RCC 7860 (cell line): ENCODE data around the gene KIAA1217.

Experiments
- DNase-seq: peaks from one replicate; pipeline ENCODE4 v3.0.0-alpha.2; 2015; ENCODE audit warnings: low spot score
- FAIRE-seq: peaks from 2 replicates; lab custom pipeline; 2012; peaks lifted over from hg19 to GRCh38; lab: Jason Lieb, UNC

KIAA1217 gene

DNA sequence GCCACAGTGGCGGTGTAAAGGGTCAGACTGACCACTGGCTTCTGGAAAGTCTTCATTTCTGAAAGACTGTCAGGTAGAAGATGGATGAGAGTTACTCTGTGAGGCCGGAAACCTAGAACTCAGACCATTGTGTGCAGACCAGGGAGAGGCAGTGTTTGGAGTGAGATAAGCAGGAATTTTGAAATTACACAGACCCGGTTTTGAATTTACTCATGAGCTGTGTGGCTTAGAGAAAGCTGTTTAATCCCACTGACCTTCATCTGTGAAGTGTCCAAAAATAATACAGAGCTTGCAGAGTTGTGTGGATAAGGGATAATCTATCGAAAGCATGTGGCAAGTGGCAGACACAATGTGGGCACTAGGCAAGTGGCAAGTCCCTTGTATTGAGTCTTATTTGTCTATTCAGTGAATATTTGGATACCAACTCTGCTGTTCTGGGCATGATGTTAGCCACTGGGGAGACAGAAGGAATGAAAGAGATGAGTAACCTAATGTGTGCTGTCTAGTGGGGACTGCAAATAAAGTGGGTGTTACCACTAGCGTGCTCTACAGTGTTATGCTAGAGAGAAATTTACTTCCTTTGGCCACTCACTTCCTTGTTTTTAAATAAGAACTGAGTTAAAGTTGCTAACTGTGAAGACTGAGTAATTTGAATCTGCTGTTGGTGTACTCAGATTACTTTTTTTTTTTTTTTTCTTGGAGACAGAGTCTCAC lies 69.4 kb downstream of the KIAA1217 start:
- DNase-seq, result no peak
- FAIRE-seq, result no peak

- FAIRE-seq (no peak), DNase-seq (no peak)
Measured at GRCh38 chr10:24279166-24279565, 70.2 kb downstream of the KIAA1217 start.

DNA sequence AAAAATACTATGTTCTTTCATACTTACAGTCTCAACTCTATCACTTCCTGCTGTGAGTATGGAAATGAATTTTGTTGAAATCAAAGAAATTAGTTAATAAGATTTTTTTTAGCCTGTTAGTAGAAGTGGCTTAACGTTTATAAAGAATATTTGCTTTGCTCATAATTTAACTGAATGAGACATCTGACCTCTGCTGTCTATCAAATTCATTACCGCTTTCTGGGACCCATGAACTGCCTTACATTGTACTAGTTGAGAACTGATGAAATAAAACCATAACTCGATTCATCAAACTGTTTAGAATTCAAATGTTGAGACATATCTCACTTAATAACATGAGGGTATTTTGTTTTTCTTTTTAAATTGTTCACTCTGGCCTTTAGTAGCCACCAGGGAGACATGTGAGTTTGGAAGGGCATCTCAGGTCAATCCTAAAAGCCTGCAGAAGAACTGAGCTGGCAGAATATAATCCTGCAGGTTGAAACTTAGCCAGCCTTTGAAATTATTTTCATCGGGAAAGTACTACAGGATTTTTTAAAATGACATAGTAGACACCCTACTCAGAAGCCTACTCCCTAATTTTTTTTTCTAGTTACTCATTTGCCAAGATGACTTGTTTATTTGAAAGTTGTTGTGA lies 78.7 kb downstream of the KIAA1217 start:
- no peak for DNase-seq
- FAIRE-seq, result no peak

GRCh38 chr10:24288581-24288980 lies 79.6 kb downstream of the KIAA1217 start:
- DNase-seq (no peak), FAIRE-seq (no peak)

- no peak for DNase-seq
- no peak for FAIRE-seq
Measured at GRCh38 chr10:24289235-24289634, 80.3 kb downstream of the KIAA1217 start.

- no peak for FAIRE-seq
- no peak for DNase-seq
Measured at GRCh38 chr10:24292304-24293293, 83.7 kb downstream of the KIAA1217 start.

DNA sequence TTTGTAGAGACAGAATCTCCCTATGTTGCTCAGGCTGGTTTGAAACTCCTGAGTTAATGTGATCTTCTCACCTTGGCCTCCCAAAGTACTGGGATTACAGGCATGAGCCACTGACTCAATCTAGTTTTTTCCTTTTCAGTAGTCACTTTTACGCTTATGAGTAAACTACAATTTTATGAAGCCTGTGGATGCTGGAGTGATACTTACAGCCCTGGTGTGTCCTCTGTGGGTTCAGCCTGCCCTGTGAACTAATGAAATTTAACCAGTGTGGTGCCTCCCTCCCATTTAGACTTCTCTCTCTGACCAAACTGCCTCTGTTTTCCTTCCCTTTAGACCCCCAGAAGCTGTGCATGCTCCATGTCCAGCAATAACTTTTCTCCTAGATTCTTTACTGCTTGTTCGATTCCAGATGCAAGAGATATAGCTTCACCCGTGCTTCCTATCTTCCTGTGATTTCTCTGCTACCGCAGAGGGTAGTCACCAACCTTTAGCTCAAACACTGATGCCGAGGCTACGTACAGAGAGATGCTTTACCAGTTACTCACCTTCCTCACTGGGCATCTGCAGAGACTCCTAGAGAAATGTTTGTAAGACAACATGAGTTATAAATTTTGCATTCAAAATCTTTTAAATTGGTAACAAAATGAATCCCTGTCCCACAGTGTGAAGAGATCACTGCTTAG lies 90.8 kb downstream of the KIAA1217 start:
- FAIRE-seq (no peak), DNase-seq (peak; percentile 21)

GRCh38 chr10:24303522-24304310 lies 94.8 kb downstream of the KIAA1217 start:
- DNase-seq, result no peak
- no peak for FAIRE-seq

DNA sequence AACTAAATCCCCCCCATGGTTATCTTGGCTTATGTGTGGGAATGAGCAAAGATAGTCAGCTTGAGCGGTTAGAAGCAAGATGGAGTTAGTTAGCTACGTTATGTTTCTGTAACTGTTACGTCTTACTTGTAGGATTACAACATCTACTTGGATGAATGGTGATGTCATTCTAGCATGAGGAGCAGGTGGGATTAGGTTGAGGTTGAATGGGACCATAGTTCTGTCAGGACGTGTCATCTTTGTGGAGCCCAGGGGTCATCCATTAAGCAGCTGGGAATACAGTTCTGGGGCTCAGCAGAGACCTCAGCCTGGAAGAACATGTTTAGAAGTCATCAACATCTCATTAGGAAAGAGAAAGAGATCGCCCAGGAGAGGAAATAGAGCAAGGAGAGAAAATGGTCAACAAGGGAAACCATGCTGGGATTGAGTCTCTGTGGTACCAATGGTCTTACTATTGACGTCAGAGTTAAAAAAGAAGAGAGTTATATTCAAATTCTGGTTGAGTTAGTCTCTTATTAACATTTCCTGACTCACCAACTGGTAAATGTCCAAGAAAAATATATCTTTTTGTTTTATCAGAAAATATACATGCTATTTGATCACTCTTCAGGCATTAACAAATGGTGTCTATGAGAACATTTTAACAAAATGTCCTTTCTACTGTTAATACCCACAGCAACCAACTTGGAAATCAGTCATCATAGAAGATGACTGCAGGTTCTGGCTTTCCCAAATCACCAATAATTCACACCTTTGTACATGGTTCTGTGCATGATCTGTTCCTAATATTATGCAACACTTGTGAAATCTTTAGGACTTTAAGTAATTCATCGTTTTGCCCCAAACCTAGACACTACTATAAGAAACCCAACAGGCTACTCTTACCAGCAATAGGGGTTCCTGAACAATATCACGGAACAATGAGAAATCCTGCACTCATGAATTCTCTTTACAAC lies 96.9 kb downstream of the KIAA1217 start:
- DNase-seq (no peak), FAIRE-seq (no peak)

- FAIRE-seq, result no peak
- no peak for DNase-seq
Measured at GRCh38 chr10:24306507-24306875, 97.6 kb downstream of the KIAA1217 start.

DNA sequence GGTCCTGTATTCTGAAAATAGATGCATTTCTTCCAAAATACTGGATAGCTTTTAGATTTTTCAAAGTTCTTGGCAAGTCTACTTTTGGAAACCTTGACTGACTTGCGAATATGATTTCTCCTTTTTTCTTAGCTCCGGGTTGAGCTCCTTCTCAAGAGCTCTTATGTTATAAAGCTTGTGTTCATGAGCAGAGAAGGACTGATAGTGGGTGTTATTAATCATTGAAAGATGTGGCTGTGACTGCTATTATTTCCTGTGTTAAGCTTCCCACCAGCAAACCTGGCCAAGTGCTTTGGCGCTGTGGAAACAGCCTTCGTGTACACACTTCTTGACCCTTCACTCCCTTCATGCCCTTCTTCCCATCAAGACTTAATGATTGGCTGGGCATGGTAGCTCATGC lies 98.2 kb downstream of the KIAA1217 start:
- no peak for DNase-seq

GRCh38 chr10:24307696-24308485 lies 99.0 kb downstream of the KIAA1217 start:
- DNase-seq (no peak), FAIRE-seq (no peak)

More for the DNA sequence above, 98.2 kb downstream of the KIAA1217 start:
- no peak for FAIRE-seq

DNA sequence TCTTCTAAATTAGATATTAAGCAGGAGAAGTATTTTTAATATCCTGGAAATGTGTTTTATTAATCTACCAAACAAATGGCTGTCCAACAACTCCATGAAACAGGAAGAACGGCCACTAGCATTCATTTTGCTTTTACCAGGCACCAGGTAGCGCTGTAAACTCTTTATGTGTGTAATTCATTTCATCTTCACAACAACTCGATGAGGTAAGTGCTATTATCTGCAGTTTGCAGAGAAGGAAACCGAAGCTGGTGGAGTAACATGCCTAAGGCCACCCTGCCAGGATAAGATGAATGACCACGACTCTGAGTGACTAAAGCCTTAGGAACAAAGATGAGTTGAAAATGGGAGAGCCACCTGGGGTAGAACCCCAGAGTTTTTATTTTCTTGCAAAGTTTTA lies 101.2 kb downstream of the KIAA1217 start:
- FAIRE-seq, result no peak
- no peak for DNase-seq

GRCh38 chr10:24311888-24312287 lies 103.0 kb downstream of the KIAA1217 start:
- DNase-seq (no peak), FAIRE-seq (no peak)

GRCh38 chr10:24313283-24313682 lies 104.3 kb downstream of the KIAA1217 start:
- FAIRE-seq (no peak), DNase-seq (no peak)

DNA sequence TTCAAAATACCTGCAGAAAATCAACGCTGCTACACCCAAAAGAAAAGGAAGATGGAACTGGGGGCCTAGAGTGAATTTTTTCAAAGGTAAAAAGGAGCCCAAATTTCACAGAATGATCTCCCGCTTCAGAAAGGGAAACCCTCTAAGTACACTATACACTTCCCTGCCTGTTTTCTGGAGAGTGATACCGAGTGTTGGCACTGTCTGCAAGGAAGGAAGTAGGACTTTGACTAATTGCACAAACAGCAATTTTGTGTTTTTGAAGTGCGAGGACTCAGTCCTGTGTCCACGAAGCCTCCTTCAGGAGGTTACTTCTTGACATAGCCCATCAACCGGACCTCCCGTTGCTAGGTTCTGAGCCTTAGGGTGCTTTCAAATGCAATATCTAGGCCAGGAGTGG lies 106.3 kb downstream of the KIAA1217 start:
- FAIRE-seq, result no peak
- no peak for DNase-seq

DNA sequence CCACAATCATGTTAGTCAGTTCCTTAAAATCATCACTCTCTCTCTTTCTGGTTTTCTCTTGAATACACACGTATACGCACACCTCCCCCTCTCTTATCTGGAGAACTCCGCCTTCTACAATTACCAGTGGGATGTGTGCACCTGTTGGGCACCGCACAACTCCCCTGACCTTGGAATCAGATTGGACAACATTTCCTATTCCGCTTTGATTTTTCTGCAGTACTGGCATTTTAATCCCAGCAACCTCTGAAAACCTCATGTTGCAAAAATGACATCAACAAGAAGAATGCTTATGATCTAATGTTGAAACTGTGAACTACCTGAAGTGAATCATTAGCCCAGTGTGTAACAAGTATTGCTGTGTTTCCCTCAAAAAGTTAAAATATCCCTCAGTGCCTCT lies 109.6 kb downstream of the KIAA1217 start:
- FAIRE-seq (no peak), DNase-seq (no peak)

DNA sequence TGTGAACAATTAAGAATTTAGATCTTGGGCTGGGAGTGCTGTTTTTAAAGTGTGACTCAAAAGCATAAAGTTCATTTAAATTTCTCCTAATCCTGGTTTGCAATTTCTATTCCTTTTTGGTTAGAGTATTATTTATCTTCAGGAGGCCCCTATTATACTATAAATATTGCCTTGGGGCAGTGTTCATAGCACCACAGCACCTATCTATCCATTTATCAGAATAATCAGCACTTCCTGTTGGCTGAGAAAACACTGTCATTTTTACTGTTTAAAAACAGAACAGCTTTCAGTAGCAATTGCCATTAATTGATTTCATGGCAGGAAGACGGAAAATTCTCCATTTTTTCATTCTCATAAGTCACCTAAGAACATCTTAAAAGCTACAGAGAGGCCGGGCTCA lies 111.4 kb downstream of the KIAA1217 start:
- DNase-seq (no peak), FAIRE-seq (no peak)
